ENCODE results near the gene SRRM2.

The SRRM2 gene

GRCh38 chr16:2724816-2725348 is 27.6 kb upstream of the SRRM2 start:
- ChIA-PET CTCF (interaction anchor here (0.6 kb wide), 1 partner anchor 851 kb away, joined by 5 read pairs; no protein-coding TSS in a partner anchor), POLR2A (interaction anchor here (0.8 kb wide), 1 partner anchor 27 kb away, joined by 3 read pairs; the partner anchor contains the start of gene SRRM2)
- DNase-seq (ENCODE audit: extremely low spot score), result no peak
- TF ChIP-seq TARDBP (IDR thresholded peaks at IDR 0.05) (no peak), FOXA1 (IDR thresholded peaks at IDR 0.05) (no peak)

DNA sequence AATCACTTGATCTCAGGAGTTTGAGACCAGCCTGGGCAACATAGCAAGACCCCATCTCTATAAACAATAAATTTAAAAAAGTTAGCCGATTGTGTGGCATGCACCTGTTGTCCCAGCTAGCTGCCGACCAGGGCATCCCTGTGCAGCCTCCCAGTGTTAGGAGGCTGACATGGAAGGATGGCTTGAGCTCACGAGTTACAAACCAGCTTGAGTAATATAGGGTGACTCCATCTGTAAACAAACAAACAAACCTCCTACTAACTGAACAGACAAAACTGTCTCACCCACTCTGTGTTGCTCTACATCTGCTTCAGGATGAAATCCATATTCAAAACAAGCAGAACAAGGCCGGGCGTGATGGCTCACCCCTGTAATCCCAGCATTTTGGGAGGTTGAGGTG is 25.5 kb upstream of the SRRM2 start:
- ChIA-PET CTCF (no interaction called here), POLR2A (interaction anchor here (1.2 kb wide), 1 partner anchor 44 kb away, joined by 3 read pairs; the partner anchor contains the start of gene KCTD5)

GRCh38 chr16:2728034-2728433 is 24.4 kb upstream of the SRRM2 start:
- POLR2A ChIA-PET, result interaction anchor here (2.4 kb wide), 1 partner anchor 23 kb away, joined by 9 read pairs; no protein-coding TSS in a partner anchor
- TF ChIP-seq SP1 (IDR thresholded peaks at IDR 0.05), result no peak
- CTCF ChIA-PET, result interaction anchor here (0.6 kb wide), 1 partner anchor 23 kb away, joined by 3 read pairs; no protein-coding TSS in a partner anchor

More for the DNA sequence above, 25.5 kb upstream of the SRRM2 start:
- TF ChIP-seq SP1 (IDR thresholded peaks at IDR 0.05) (no peak), ELF4 (IDR thresholded peaks at IDR 0.05) (no peak), PKNOX1 (IDR thresholded peaks at IDR 0.05) (no peak), SUZ12 (IDR thresholded peaks at IDR 0.05) (no peak), FOXA1 (IDR thresholded peaks at IDR 0.05) (no peak), CTBP1 (IDR thresholded peaks at IDR 0.05; ENCODE audit: borderline replicate concordance) (no peak), BHLHE40 (IDR thresholded peaks at IDR 0.05; ENCODE audit: borderline replicate concordance) (no peak), FOXK2 (IDR thresholded peaks at IDR 0.05) (no peak), TARDBP (IDR thresholded peaks at IDR 0.05) (no peak), FOXM1 (IDR thresholded peaks at IDR 0.05; ENCODE audit: borderline replicate concordance) (no peak), LEF1 (IDR thresholded peaks at IDR 0.05; ENCODE audit: borderline replicate concordance) (no peak), NFRKB (IDR thresholded peaks at IDR 0.05) (no peak), ZNF384 (IDR thresholded peaks at IDR 0.05) (no peak), HDGF (IDR thresholded peaks at IDR 0.05; ENCODE audit: borderline replicate concordance) (no peak), ARNT (IDR thresholded peaks at IDR 0.05) (no peak), L3MBTL2 (conservative IDR thresholded peaks at IDR 0.05) (no peak)
- no peak for DNase-seq (ENCODE audit: extremely low spot score)

DNA sequence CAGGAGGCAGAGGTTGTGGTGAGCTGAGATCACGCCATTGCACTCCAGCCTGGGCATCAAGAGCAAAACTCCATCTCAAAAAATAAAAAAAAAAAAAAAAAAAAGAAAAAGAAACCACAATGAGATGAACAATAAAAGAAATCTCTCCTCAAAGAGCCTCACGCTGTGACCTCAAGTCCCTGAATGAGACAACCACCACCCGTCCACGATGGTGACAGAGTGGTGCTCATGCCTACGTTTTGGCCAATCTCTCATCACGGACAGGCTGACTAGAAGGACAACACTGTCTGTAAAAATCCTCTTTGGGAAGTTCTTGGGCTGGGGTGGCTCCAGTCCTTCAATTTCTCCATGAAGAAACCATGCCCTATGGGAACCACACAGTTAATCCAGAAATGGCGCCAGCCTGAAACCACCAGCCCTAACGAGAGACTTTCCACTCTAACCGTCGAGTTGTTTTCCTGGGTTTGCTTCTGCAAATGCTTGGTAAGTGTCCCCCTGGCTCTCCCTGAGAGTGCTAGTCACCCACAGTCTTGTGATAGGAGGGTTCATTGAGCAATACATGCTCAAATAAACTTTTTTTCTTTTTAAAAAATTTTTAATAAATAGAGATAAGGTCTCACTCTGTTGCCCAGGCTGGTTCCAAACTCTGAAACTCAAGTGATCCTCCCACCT is 17.5 kb upstream of the SRRM2 start:
- TF ChIP-seq FOXK2 (IDR thresholded peaks at IDR 0.05), result no peak
- TF ChIP-seq HDGF (IDR thresholded peaks at IDR 0.05; ENCODE audit: borderline replicate concordance), result no peak
- TF ChIP-seq ELF4 (IDR thresholded peaks at IDR 0.05), result no peak
- TF ChIP-seq PKNOX1 (IDR thresholded peaks at IDR 0.05), result no peak
- no peak for TF ChIP-seq L3MBTL2 (conservative IDR thresholded peaks at IDR 0.05)
- no peak for TF ChIP-seq TARDBP (IDR thresholded peaks at IDR 0.05)
- no peak for TF ChIP-seq FOXA1 (IDR thresholded peaks at IDR 0.05)
- no peak for TF ChIP-seq SP1 (IDR thresholded peaks at IDR 0.05)
- no peak for TF ChIP-seq ARNT (IDR thresholded peaks at IDR 0.05)
- no peak for TF ChIP-seq LEF1 (IDR thresholded peaks at IDR 0.05; ENCODE audit: borderline replicate concordance)
- no peak for TF ChIP-seq CTBP1 (IDR thresholded peaks at IDR 0.05; ENCODE audit: borderline replicate concordance)
- TF ChIP-seq BHLHE40 (IDR thresholded peaks at IDR 0.05; ENCODE audit: borderline replicate concordance), result no peak
- DNase-seq (ENCODE audit: extremely low spot score), result no peak
- POLR2A ChIA-PET, result no interaction called here
- CTCF ChIA-PET, result no interaction called here

More at GRCh38 chr16:2728034-2728433, 24.4 kb upstream of the SRRM2 start:
- no peak for DNase-seq (ENCODE audit: extremely low spot score)

GRCh38 chr16:2736476-2737237 is 15.8 kb upstream of the SRRM2 start:
- CTCF ChIA-PET, result no interaction called here
- TF ChIP-seq ELF4 (IDR thresholded peaks at IDR 0.05) (no peak), PKNOX1 (IDR thresholded peaks at IDR 0.05) (no peak), SP1 (IDR thresholded peaks at IDR 0.05) (no peak), TARDBP (IDR thresholded peaks at IDR 0.05) (no peak), HDGF (IDR thresholded peaks at IDR 0.05; ENCODE audit: borderline replicate concordance) (no peak), ARNT (IDR thresholded peaks at IDR 0.05) (no peak), FOXA1 (IDR thresholded peaks at IDR 0.05) (no peak), BHLHE40 (IDR thresholded peaks at IDR 0.05; ENCODE audit: borderline replicate concordance) (no peak), ZNF384 (IDR thresholded peaks at IDR 0.05) (no peak), FOXM1 (IDR thresholded peaks at IDR 0.05; ENCODE audit: borderline replicate concordance) (no peak), SUZ12 (IDR thresholded peaks at IDR 0.05) (no peak), CTBP1 (IDR thresholded peaks at IDR 0.05; ENCODE audit: borderline replicate concordance) (no peak)
- POLR2A ChIA-PET, result interaction anchor here (1.2 kb wide), 1 partner anchor 42 kb away, joined by 3 read pairs; no protein-coding TSS in a partner anchor
- DNase-seq (ENCODE audit: extremely low spot score), result no peak

DNA sequence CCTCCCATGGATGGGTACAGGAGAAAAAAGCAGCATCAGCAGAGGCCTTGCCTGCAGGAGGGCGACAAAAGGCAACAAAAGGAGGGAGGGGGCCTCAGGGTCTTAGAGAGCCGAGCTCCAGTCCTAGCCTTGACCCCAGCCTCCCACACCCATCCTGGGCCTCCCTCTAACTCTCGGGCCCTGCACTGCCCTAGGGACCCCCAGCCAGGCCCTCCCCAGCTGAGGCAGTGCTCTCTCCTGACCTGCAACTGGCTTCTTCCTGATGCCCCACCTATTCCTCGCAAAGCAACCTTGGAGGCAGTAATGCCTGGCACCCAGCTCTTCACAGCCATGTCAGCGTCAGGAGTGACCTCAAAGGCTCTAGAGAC is 15.2 kb upstream of the SRRM2 start:
- TF ChIP-seq ZNF384 (IDR thresholded peaks at IDR 0.05) (no peak), TARDBP (IDR thresholded peaks at IDR 0.05) (no peak), LEF1 (IDR thresholded peaks at IDR 0.05; ENCODE audit: borderline replicate concordance) (no peak), PKNOX1 (IDR thresholded peaks at IDR 0.05) (no peak), FOXM1 (IDR thresholded peaks at IDR 0.05; ENCODE audit: borderline replicate concordance) (no peak), SP1 (IDR thresholded peaks at IDR 0.05) (no peak), BHLHE40 (IDR thresholded peaks at IDR 0.05; ENCODE audit: borderline replicate concordance) (no peak), ARNT (IDR thresholded peaks at IDR 0.05) (no peak)
- ChIA-PET POLR2A (interaction anchor here (1.2 kb wide), 1 partner anchor 42 kb away, joined by 3 read pairs; no protein-coding TSS in a partner anchor), CTCF (no interaction called here)
- no peak for DNase-seq (ENCODE audit: extremely low spot score)
